ENCODE data around the gene CCDC33. TPM values are rescaled to one million over a fixed set of nuclear protein-coding genes. Genes with fewer than 3 reads are reported as not detected.

The CCDC33 gene
- total and polyA plus RNA-seq, 8 donors: not detected

DNA sequence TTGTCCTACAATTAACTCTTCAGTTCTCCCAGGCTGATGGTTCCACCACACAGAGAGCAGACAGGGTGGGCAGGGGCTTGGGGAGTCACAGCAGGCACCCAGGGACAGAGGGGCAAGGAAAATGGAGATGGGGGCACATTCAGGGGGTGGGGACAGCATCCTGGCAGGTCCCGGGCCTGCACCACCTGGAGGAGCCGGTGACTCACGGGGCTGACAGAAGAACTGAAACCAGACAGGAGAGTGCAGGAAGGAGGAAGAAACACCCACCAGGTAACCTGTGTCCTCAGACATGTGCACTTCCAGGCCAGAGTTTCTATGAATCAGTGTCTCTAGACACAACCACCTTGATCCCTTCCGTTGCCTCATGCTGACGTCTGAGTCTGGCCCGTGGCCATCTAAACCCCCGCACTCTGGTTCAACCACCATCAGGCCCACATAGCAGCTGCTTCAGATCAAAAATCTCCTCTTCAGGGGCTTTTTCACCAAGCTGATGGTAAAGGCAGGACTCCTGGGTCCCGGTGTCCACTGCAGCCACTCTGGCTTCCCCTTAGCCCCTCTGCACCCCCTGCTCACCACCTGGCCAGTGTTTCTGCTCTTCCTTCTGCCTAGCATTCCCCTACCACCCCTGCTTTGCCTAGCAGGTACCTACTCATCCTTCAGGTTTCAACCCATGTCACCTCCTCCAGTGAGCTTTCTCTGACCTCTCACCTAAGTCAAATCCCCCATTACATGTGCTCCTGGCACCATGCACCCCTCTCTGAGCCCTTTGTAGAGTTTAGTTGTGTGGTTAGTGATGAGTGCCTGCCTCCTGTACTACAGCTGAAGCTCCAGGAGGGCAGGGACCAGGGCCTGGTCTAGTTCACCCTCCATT is 147.8 kb downstream of the CCDC33 start:
- FAIRE-seq (no peak), DNase-seq (no peak), ATAC-seq (peak in 1 of 4 donors; percentile 26)
- no peaks in the 10 kb centered on the region for H3K9me3 ChIP-seq
- H3K4me3 ChIP-seq: no peak overlapping the region
- H3K27ac ChIP-seq: no peak overlapping the region
- WGBS, 2 donors: 67 to 79% methylated on average over 8 of the region's 8 CpGs
- intact Hi-C loops (cut with DNase I): loop anchor here in 2 of 3 donors (5.0 to 10.0 kb wide), 3 partner anchors 53 to 371 kb away; no protein-coding TSS in a partner anchor
- no peak for TF ChIP-seq CTCF (IDR thresholded peaks at IDR 0.05)
- H3K4me1 ChIP-seq: no peaks in the 10 kb centered on the region
- H3K36me3 ChIP-seq: no peaks in the 10 kb centered on the region
- H3K27me3 ChIP-seq: no peaks in the 10 kb centered on the region

- Histone ChIP-seq H3K27me3 (no peaks in the 10 kb centered on the region), H3K36me3 (no peaks in the 10 kb centered on the region), H3K27ac (no peak overlapping the region), H3K9me3 (no peaks in the 10 kb centered on the region), H3K4me3 (no peak overlapping the region), H3K4me1 (no peaks in the 10 kb centered on the region)
- no peak for FAIRE-seq
- WGBS, 2 donors: 50 to 55% methylated on average over 3 of the region's 3 CpGs
- DNase-seq: no peak
- intact Hi-C loops (cut with DNase I): loop anchor here in 2 of 3 donors (5.0 to 10.0 kb wide), 3 partner anchors 53 to 370 kb away; no protein-coding TSS in a partner anchor
- TF ChIP-seq CTCF (IDR thresholded peaks at IDR 0.05): no peak
- ATAC-seq: no peak
Measured at GRCh38 chr15:74384566-74384880, 148.4 kb downstream of the CCDC33 start.

DNA sequence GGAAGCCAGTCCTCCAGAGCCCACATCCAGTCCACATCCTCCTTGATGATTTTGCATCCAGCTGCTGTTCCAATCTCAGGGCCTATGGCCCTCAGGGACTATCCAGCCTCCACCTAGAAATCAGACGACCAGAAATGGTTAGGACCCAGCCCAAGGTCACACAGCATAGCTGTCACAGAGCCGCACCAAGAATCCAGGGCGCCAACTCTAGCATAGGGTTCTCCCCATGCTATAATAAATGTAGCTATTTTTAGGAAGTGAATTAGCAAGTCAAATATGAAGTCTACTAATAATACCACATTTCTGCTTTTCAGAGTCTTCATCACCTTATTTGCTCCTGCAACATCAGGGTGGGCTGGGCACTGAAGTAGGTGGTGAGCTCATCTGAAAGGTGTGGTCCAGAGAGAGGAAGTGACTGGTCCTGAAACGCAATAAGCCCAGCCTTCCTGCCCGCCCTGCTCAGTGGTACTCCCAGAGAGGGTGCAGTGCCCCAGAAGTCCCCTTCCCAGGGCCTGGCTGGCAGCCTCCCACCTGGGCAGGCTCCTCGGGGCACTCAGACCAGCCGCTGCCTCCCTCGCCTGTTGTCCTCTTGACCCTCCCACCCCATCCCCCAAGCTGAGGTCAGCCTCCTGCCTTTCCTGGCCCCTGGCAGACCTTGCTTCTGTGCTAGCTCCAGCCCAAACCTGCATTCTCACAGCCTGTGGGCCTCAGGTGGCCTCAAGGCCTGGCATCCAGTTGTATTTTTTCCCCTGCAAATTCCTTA is 148.9 kb downstream of the CCDC33 start:
- intact Hi-C loops (cut with DNase I): loop anchor here in 2 of 3 donors (5.0 to 10.0 kb wide), 3 partner anchors 52 to 370 kb away; no protein-coding TSS in a partner anchor
- FAIRE-seq (no peak), DNase-seq (no peak), ATAC-seq (peak in 1 of 4 donors; percentile 26)
- Histone ChIP-seq H3K27ac (no peak overlapping the region), H3K4me3 (no peak overlapping the region), H3K27me3 (no peaks in the 10 kb centered on the region), H3K4me1 (no peaks in the 10 kb centered on the region), H3K36me3 (no peaks in the 10 kb centered on the region), H3K9me3 (no peaks in the 10 kb centered on the region)
- no peak for TF ChIP-seq CTCF (IDR thresholded peaks at IDR 0.05)
- 62 to 72% methylated on average over 8 of the region's 8 CpGs for WGBS, 2 donors

GRCh38 chr15:74385733-74386132 is 149.6 kb downstream of the CCDC33 start:
- no peak for DNase-seq
- H3K9me3 ChIP-seq: no peaks in the 10 kb centered on the region
- TF ChIP-seq CTCF (IDR thresholded peaks at IDR 0.05): no peak
- FAIRE-seq: no peak
- no peaks in the 10 kb centered on the region for H3K36me3 ChIP-seq
- H3K27me3 ChIP-seq: no peaks in the 10 kb centered on the region
- H3K4me1 ChIP-seq: no peaks in the 10 kb centered on the region
- no peak for ATAC-seq
- no peak overlapping the region for H3K4me3 ChIP-seq
- intact Hi-C loops (cut with DNase I): loop anchor here in 1 of 3 donors (10.0 kb wide), 2 partner anchors 239 to 369 kb away; no protein-coding TSS in a partner anchor
- no peak overlapping the region for H3K27ac ChIP-seq
- 81 to 89% methylated on average over 6 of the region's 6 CpGs for WGBS, 2 donors

Other genes with a start within 250 kb of the CCDC33 start
- 10 to 100 TPM in 2 of 6 donors, 1 to 10 TPM in 4; 5.2 to 12.3 (median 6.9) TPM for gene STOML1, start 244.0 kb upstream of the CCDC33 start, total RNA-seq
- gene STOML1, start 244.0 kb upstream of the CCDC33 start, polyA plus RNA-seq: 10 to 100 TPM; 13.1 to 13.2 TPM
- gene PML, start 241.6 kb upstream of the CCDC33 start, total RNA-seq: 10 to 100 TPM; 10.6 to 31.7 (median 13.0) TPM
- 10 to 100 TPM; 17.6 to 19.1 TPM for gene PML, start 241.6 kb upstream of the CCDC33 start, polyA plus RNA-seq
- gene GOLGA6A, start 153.8 kb upstream of the CCDC33 start, total RNA-seq: not detected
- gene GOLGA6A, start 153.8 kb upstream of the CCDC33 start, polyA plus RNA-seq: not detected
- gene ISLR2, start 105.7 kb upstream of the CCDC33 start, total RNA-seq: under 1 TPM; 0.08 to 0.50 (median 0.16) TPM
- under 1 TPM; 0.23 to 0.31 TPM for gene ISLR2, start 105.7 kb upstream of the CCDC33 start, polyA plus RNA-seq
- 10 to 100 TPM in 1 of 6 donors, 1 to 10 TPM in 5; 1.5 to 29.4 (median 3.2) TPM for gene ISLR, start 62.6 kb upstream of the CCDC33 start, total RNA-seq
- gene ISLR, start 62.6 kb upstream of the CCDC33 start, polyA plus RNA-seq: 1 to 10 TPM; 3.1 to 3.6 TPM
- gene STRA6, start 33.5 kb upstream of the CCDC33 start, total RNA-seq: 1 to 10 TPM in 2 of 6 donors, under 1 TPM in 2, not detected in 2; 0.06 to 1.7 (median 0.89) TPM
- gene STRA6, start 33.5 kb upstream of the CCDC33 start, polyA plus RNA-seq: under 1 TPM; 0.19 to 0.42 TPM
- gene CYP11A1, start 131.3 kb downstream of the CCDC33 start, total RNA-seq: under 1 TPM in 3 of 6 donors, not detected in 3; 0.28 to 0.66 (median 0.29) TPM
- gene CYP11A1, start 131.3 kb downstream of the CCDC33 start, polyA plus RNA-seq: under 1 TPM; 0.09 to 0.11 TPM
- gene SEMA7A, start 197.6 kb downstream of the CCDC33 start, total RNA-seq: 1 to 10 TPM in 2 of 6 donors, under 1 TPM in 4; 0.37 to 5.6 (median 0.75) TPM
- 1 to 10 TPM in 1 of 2 donors, under 1 TPM in 1; 0.53 to 1.1 TPM for gene SEMA7A, start 197.6 kb downstream of the CCDC33 start, polyA plus RNA-seq
- 10 to 100 TPM; 16.9 to 30.2 (median 20.4) TPM for gene UBL7, start 224.8 kb downstream of the CCDC33 start, total RNA-seq
- 10 to 100 TPM; 16.0 to 18.1 TPM for gene UBL7, start 224.8 kb downstream of the CCDC33 start, polyA plus RNA-seq